K562 (cell line): ENCODE results near the gene BTBD17. TPM values are rescaled to one million over a fixed set of nuclear protein-coding genes. Genes with fewer than 3 reads are reported as not detected.

Experiments used
- ATF7 ChIP-seq: fragments of 450-650 bp; IDR thresholded peaks from 2 replicates; pipeline ENCODE4 v1.7.1; 2014; ENCODE audit warnings: mild to moderate bottlenecking, moderate library complexity
- CTBP1 ChIP-seq: fragments of 450-650 bp; IDR thresholded peaks from 2 replicates; pipeline ENCODE4 v1.6.1; 2016; ENCODE audit warnings: borderline replicate concordance
- DACH1 ChIP-seq: fragments of 450-650 bp; IDR thresholded peaks from 2 replicates; pipeline ENCODE4 v1.6.1; 2018; ENCODE audit not compliant: partially characterized antibody
- HNRNPK ChIP-seq: fragments of 200-400 bp; formaldehyde crosslinking; IDR thresholded peaks from one replicate; pipeline ENCODE4 v1.6.1; 2018; ENCODE audit warnings: mild to moderate bottlenecking, low read depth, low read length; ENCODE audit not compliant: poor library complexity, severe bottlenecking
- KAT7 ChIP-seq: sonication (generic); formaldehyde crosslinking; IDR thresholded peaks from 2 replicates; pipeline ENCODE4 v1.8.0; 2022; ENCODE audit warnings: missing genetic modification reagents, mild to moderate bottlenecking, borderline replicate concordance
- NR2C2 ChIP-seq, 2 experiments: fragments of 200-800 bp in 1 of 2; sonication (Bioruptor generic) in 1 of 2; sonication (generic) in 1 of 2; formaldehyde crosslinking in 1 of 2; IDR thresholded peaks; 2 replicates each; pipeline versions ENCODE4 v1.6.1 to v1.8.0; 2016 to 2022; ENCODE audit warnings: mild to moderate bottlenecking in 1 of 2, missing compliant biosample characterization in 1 of 2, missing genetic modification characterization in 1 of 2, missing genetic modification reagents in 1 of 2
- SMARCA5 ChIP-seq: fragments of 450-650 bp; IDR thresholded peaks from 2 replicates; pipeline ENCODE4 v1.6.1; 2016
- ZNF41 ChIP-seq: fragments of 250-450 bp; sonication (Bioruptor Pico); conservative IDR thresholded peaks from 2 replicates; pipeline ENCODE4 v1.4.0; 2020; ENCODE audit warnings: mild to moderate bottlenecking
- polyA plus RNA-seq, 8 experiments: library from polyadenylated mRNA; depleted of rRNA in 4 of 8; stranded (reverse) in 5 of 8; unstranded in 3 of 8; fragments of >200 nt; fragmentation: Nextera tagmentation in 2 of 8; fragmentation: Illumina TruSeq in 1 of 8; extraction: Ambion mirVana in 2 of 8; extraction: Trizol in 1 of 8; gene quantifications; 2 replicates each; pipeline versions ENCODE4 v1.2.1 to v1.2.3, GENCODE V29; 2011 to 2014; ENCODE audit warnings: inconsistent platforms in 1 of 8, missing spikeins in 1 of 8
- total RNA-seq, 7 experiments: library from RNA; depleted of rRNA in 6 of 7; stranded (reverse); fragments of >200 nt in 6 of 7; fragmentation: Illumina TruSeq in 2 of 7; extraction: Trizol in 2 of 7; gene quantifications; 2 replicates each; pipeline versions ENCODE4 v1.2.1 to v1.2.3, GENCODE V29; 2011 to 2021; ENCODE audit warnings: low replicate concordance in 1 of 7
- TF ChIP-seq, protein P1 (sequence below): fragments of 250-450 bp; sonication (Bioruptor Pico); IDR thresholded peaks from 2 replicates; pipeline ENCODE4 v1.4.0; 2020; ENCODE audit warnings: mild to moderate bottlenecking, moderate library complexity, borderline replicate concordance
- TF ChIP-seq, protein P2 (sequence below): fragments of 450-650 bp; IDR thresholded peaks from 2 replicates; pipeline ENCODE4 v1.6.1; 2017; ENCODE audit warnings: mild to moderate bottlenecking, moderate library complexity
- TF ChIP-seq, protein P3 (sequence below), 2 experiments: fragments of 250-450 bp in 1 of 2; fragments of 450-650 bp in 1 of 2; sonication (Bioruptor Pico) in 1 of 2; IDR thresholded peaks; 2 replicates each; pipeline versions ENCODE4 v1.6.1 to v1.8.0; 2016 to 2021; ENCODE audit warnings: mild to moderate bottlenecking in 2 of 2, moderate library complexity in 2 of 2, missing compliant biosample characterization in 1 of 2, missing genetic modification characterization in 1 of 2
- TF ChIP-seq, protein P4 (sequence below), 2 experiments: fragments of 150-350 bp in 1 of 2; IDR thresholded peaks; 2 replicates each; pipeline ENCODE4 v1.6.1; 2012 to 2016; ENCODE audit warnings: low read depth in 2 of 2, low read length in 2 of 2, mild to moderate bottlenecking in 1 of 2, moderate library complexity in 1 of 2
- TF ChIP-seq, protein P5 (sequence below): fragments of 450-650 bp; formaldehyde crosslinking; IDR thresholded peaks from 2 replicates; pipeline ENCODE4 v1.4.0; 2020; ENCODE audit warnings: mild to moderate bottlenecking, mixed read lengths

BTBD17 gene
- total and polyA plus RNA-seq, 9 of the 15 experiments (the other 6 are each of a cell fraction or from before 2014, with no cell fraction given): not detected

DNA sequence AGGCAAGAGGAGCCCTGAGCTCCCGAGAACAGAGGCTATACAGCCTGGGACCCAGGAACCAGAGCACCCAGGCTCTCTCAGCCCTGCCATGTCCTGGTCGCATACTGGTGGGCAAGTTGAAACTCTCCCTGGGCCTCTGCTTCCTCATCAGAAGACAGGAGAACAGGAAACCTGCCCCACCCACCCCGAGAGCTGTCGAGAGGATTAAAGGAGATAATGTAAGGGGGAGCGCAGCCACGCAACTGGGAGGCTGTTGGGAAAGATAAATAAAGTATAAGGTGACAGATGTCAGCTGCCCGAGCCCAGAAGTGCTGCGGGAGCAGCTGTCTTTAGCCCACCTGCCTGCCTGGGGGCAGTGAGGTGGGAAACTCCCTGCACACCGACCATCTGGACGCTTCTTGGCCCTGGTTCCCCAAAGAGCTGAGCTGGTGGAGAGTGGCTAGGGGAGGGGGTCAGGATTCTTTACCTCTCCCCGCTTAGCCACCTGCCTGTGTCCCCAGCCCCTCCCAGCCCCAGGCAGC lies 28.8 kb downstream of the BTBD17 start (continued):
- TF ChIP-seq, protein P1, sequence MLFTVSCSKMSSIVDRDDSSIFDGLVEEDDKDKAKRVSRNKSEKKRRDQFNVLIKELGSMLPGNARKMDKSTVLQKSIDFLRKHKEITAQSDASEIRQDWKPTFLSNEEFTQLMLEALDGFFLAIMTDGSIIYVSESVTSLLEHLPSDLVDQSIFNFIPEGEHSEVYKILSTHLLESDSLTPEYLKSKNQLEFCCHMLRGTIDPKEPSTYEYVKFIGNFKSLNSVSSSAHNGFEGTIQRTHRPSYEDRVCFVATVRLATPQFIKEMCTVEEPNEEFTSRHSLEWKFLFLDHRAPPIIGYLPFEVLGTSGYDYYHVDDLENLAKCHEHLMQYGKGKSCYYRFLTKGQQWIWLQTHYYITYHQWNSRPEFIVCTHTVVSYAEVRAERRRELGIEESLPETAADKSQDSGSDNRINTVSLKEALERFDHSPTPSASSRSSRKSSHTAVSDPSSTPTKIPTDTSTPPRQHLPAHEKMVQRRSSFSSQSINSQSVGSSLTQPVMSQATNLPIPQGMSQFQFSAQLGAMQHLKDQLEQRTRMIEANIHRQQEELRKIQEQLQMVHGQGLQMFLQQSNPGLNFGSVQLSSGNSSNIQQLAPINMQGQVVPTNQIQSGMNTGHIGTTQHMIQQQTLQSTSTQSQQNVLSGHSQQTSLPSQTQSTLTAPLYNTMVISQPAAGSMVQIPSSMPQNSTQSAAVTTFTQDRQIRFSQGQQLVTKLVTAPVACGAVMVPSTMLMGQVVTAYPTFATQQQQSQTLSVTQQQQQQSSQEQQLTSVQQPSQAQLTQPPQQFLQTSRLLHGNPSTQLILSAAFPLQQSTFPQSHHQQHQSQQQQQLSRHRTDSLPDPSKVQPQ (CRISPR knock-in tag): no peak
- TF ChIP-seq CTBP1 (peak; percentile 69), ATF7 (peak; percentile 63; the same call in 1 of the 2 replicates), KAT7 (CRISPR knock-in tag) (no peak), ZNF41 (no peak), NR2C2 (CRISPR knock-in tag; IDR thresholded peaks at IDR 0.05) (no peak), NR2C2 (tag; IDR thresholded peaks at IDR 0.05) (no peak), SMARCA5 (no peak), HNRNPK (no peak), DACH1 (peak; percentile 73)
- TF ChIP-seq, protein P2, sequence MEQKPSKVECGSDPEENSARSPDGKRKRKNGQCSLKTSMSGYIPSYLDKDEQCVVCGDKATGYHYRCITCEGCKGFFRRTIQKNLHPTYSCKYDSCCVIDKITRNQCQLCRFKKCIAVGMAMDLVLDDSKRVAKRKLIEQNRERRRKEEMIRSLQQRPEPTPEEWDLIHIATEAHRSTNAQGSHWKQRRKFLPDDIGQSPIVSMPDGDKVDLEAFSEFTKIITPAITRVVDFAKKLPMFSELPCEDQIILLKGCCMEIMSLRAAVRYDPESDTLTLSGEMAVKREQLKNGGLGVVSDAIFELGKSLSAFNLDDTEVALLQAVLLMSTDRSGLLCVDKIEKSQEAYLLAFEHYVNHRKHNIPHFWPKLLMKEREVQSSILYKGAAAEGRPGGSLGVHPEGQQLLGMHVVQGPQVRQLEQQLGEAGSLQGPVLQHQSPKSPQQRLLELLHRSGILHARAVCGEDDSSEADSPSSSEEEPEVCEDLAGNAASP: no peak
- TF ChIP-seq, protein P3, sequence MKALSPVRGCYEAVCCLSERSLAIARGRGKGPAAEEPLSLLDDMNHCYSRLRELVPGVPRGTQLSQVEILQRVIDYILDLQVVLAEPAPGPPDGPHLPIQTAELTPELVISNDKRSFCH (CRISPR knock-in tag; IDR thresholded peaks at IDR 0.05): no peak
- TF ChIP-seq, protein P3 (tag; IDR thresholded peaks at IDR 0.05): no peak
- TF ChIP-seq, protein P4, sequence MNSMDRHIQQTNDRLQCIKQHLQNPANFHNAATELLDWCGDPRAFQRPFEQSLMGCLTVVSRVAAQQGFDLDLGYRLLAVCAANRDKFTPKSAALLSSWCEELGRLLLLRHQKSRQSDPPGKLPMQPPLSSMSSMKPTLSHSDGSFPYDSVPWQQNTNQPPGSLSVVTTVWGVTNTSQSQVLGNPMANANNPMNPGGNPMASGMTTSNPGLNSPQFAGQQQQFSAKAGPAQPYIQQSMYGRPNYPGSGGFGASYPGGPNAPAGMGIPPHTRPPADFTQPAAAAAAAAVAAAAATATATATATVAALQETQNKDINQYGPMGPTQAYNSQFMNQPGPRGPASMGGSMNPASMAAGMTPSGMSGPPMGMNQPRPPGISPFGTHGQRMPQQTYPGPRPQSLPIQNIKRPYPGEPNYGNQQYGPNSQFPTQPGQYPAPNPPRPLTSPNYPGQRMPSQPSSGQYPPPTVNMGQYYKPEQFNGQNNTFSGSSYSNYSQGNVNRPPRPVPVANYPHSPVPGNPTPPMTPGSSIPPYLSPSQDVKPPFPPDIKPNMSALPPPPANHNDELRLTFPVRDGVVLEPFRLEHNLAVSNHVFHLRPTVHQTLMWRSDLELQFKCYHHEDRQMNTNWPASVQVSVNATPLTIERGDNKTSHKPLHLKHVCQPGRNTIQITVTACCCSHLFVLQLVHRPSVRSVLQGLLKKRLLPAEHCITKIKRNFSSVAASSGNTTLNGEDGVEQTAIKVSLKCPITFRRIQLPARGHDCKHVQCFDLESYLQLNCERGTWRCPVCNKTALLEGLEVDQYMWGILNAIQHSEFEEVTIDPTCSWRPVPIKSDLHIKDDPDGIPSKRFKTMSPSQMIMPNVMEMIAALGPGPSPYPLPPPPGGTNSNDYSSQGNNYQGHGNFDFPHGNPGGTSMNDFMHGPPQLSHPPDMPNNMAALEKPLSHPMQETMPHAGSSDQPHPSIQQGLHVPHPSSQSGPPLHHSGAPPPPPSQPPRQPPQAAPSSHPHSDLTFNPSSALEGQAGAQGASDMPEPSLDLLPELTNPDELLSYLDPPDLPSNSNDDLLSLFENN (IDR thresholded peaks at IDR 0.05; ENCODE audit: low read depth in 2 of 2, low read length in 2 of 2): peak in 1 of 2 experiments; percentile 79; a peak in 2 of 4 replicates
- TF ChIP-seq, protein P5, sequence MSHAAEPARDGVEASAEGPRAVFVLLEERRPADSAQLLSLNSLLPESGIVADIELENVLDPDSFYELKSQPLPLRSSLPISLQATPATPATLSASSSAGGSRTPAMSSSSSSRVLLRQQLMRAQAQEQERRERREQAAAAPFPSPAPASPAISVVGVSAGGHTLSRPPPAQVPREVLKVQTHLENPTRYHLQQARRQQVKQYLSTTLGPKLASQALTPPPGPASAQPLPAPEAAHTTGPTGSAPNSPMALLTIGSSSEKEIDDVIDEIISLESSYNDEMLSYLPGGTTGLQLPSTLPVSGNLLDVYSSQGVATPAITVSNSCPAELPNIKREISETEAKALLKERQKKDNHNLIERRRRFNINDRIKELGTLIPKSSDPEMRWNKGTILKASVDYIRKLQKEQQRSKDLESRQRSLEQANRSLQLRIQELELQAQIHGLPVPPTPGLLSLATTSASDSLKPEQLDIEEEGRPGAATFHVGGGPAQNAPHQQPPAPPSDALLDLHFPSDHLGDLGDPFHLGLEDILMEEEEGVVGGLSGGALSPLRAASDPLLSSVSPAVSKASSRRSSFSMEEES (CRISPR knock-in tag): no peak
